H9 (cell line): ENCODE data around the gene SDHA. TPM values are rescaled to one million over a fixed set of nuclear protein-coding genes. Genes with fewer than 3 reads are reported as not detected.
"Not testable (repeated sequence)": the region's sequence is repeated elsewhere in the genome, so short reads cannot be mapped to it uniquely, and the experiment has no call there.

Experiments
- DNase-seq: peaks from one replicate; pipeline ENCODE4 v3.0.0-alpha.2; 2017
- H2AFZ ChIP-seq: one replicate; pipeline ENCODE4 v1.6.1; 2013; ENCODE audit warnings: mild to moderate bottlenecking, low read length, control low read depth, moderate library complexity
- H2AK5ac ChIP-seq: 2 replicates; pipeline ENCODE4 v1.6.1; 2013; ENCODE audit warnings: low read length, control low read depth, mixed read lengths; ENCODE audit not compliant: insufficient read length
- H2BK120ac ChIP-seq: one replicate; pipeline ENCODE4 v1.6.1; 2013; ENCODE audit warnings: low read depth, mild to moderate bottlenecking, low read length, control low read depth, inconsistent platforms; ENCODE audit not compliant: poor library complexity, severe bottlenecking
- H2BK12ac ChIP-seq: 2 replicates; pipeline ENCODE4 v1.6.1; 2013; ENCODE audit warnings: low read length, control low read depth, mixed read lengths, low read depth; ENCODE audit not compliant: insufficient read length
- H2BK15ac ChIP-seq: 2 replicates; pipeline ENCODE4 v1.6.1; 2013; ENCODE audit warnings: low read depth, low read length, control low read depth
- H2BK20ac ChIP-seq: one replicate; pipeline ENCODE4 v1.6.1; 2013; ENCODE audit warnings: low read depth, mild to moderate bottlenecking, low read length, control low read depth, inconsistent platforms; ENCODE audit not compliant: poor library complexity, severe bottlenecking
- H2BK5ac ChIP-seq: 2 replicates; pipeline ENCODE4 v1.6.1; 2013; ENCODE audit warnings: low read length, control low read depth, mixed read lengths; ENCODE audit not compliant: insufficient read length
- H3K14ac ChIP-seq: 2 replicates; pipeline ENCODE4 v1.6.1; 2013; ENCODE audit warnings: low read length, control low read depth; ENCODE audit not compliant: insufficient read depth
- H3K18ac ChIP-seq: 2 replicates; pipeline ENCODE4 v1.6.1; 2013; ENCODE audit warnings: low read depth, mild to moderate bottlenecking, mixed read lengths, low read length, control low read depth; ENCODE audit not compliant: insufficient read length
- H3K23ac ChIP-seq: 2 replicates; pipeline ENCODE4 v1.6.1; 2013; ENCODE audit warnings: low read length, control low read depth, mixed read lengths, low read depth; ENCODE audit not compliant: insufficient read length
- H3K23me2 ChIP-seq: 2 replicates; pipeline ENCODE4 v1.6.1; 2013; ENCODE audit warnings: low read depth, mild to moderate bottlenecking, mixed read lengths, low read length, control low read depth; ENCODE audit not compliant: insufficient read length, poor library complexity, severe bottlenecking
- H3K27ac ChIP-seq: 2 replicates; pipeline ENCODE4 v1.5.1; 2013; ENCODE audit warnings: low read length, control low read depth, mixed read lengths, low read depth; ENCODE audit not compliant: insufficient read length
- H3K27me3 ChIP-seq: 2 replicates; pipeline ENCODE4 v1.6.1; 2013; ENCODE audit warnings: low read length, control low read depth, inconsistent platforms; ENCODE audit not compliant: insufficient read depth
- H3K4ac ChIP-seq: 2 replicates; pipeline ENCODE4 v1.6.1; 2013; ENCODE audit warnings: low read depth, mild to moderate bottlenecking, control low read depth, inconsistent platforms, low read length, moderate library complexity
- H3K4me1 ChIP-seq: 2 replicates; pipeline ENCODE4 v1.6.1; 2013; ENCODE audit warnings: low read length, control low read depth, inconsistent platforms; ENCODE audit not compliant: insufficient read depth
- H3K4me2 ChIP-seq: 2 replicates; pipeline ENCODE4 v1.6.1; 2013; ENCODE audit warnings: low read length, control low read depth, mixed read lengths; ENCODE audit not compliant: insufficient read length, insufficient read depth
- H3K56ac ChIP-seq: 2 replicates; pipeline ENCODE4 v1.6.1; 2013; ENCODE audit warnings: low read depth, mild to moderate bottlenecking, mixed read lengths, low read length, control low read depth; ENCODE audit not compliant: insufficient read length
- H3K79me1 ChIP-seq: 2 replicates; pipeline ENCODE4 v1.6.1; 2013; ENCODE audit warnings: low read depth, mild to moderate bottlenecking, moderate library complexity, low read length, control low read depth, inconsistent platforms; ENCODE audit not compliant: insufficient read depth, poor library complexity, severe bottlenecking
- H3K79me2 ChIP-seq: 2 replicates; pipeline ENCODE4 v1.6.1; 2013; ENCODE audit warnings: low read length, control low read depth, inconsistent platforms; ENCODE audit not compliant: insufficient read depth
- H3K9ac ChIP-seq: 2 replicates; pipeline ENCODE4 v1.6.1; 2013; ENCODE audit warnings: low read length, control low read depth, mixed read lengths; ENCODE audit not compliant: insufficient read length; ENCODE audit errors: extremely low read depth
- H3K9me3 ChIP-seq: one replicate; pipeline ENCODE4 v1.6.1; 2013; ENCODE audit warnings: low read depth, low read length, inconsistent platforms; ENCODE audit not compliant: control insufficient read depth
- H3T11ph ChIP-seq: one replicate; pipeline ENCODE4 v1.6.1; 2013; ENCODE audit warnings: mild to moderate bottlenecking, low read length, control low read depth, inconsistent platforms
- H4K20me1 ChIP-seq: one replicate; pipeline ENCODE4 v1.6.1; 2013; ENCODE audit not compliant: control insufficient read depth, insufficient read length, insufficient read depth
- H4K5ac ChIP-seq: 2 replicates; pipeline ENCODE4 v1.6.1; 2013; ENCODE audit warnings: low read depth, mild to moderate bottlenecking, mixed read lengths, low read length, control low read depth; ENCODE audit not compliant: insufficient read length
- H4K8ac ChIP-seq: replicated peaks from 2 replicates; pipeline ENCODE4 v1.6.1; 2013; ENCODE audit warnings: low read length, control low read depth, mixed read lengths, low read depth; ENCODE audit not compliant: insufficient read length
- H4K91ac ChIP-seq: 2 replicates; pipeline ENCODE4 v1.6.1; 2013; ENCODE audit warnings: low read depth, mild to moderate bottlenecking, moderate library complexity, mixed read lengths, low read length, control low read depth; ENCODE audit not compliant: insufficient read length
- H3K27ac Mint-ChIP-seq, 3 experiments: 2 replicates in 2 of 3; 3 replicates in 1 of 3; pipeline ENCODE4 v1.8.0; 2020 to 2021; ENCODE audit warnings: mixed read lengths in 3 of 3, mild to moderate bottlenecking in 1 of 3, moderate library complexity in 1 of 3
- H3K27me3 Mint-ChIP-seq: 2 replicates; pipeline ENCODE4 v1.8.0; 2021; ENCODE audit warnings: low read depth, mild to moderate bottlenecking, moderate library complexity, mixed read lengths
- H3K36me3 Mint-ChIP-seq, 3 experiments: 2 replicates in 2 of 3; 3 replicates in 1 of 3; pipeline ENCODE4 v1.8.0; 2020 to 2021; ENCODE audit warnings: low read depth in 3 of 3, mixed read lengths in 3 of 3; ENCODE audit not compliant: insufficient read depth in 1 of 3
- H3K4me1 Mint-ChIP-seq, 2 experiments: 2 replicates each; pipeline ENCODE4 v1.8.0; 2020; ENCODE audit warnings: mixed read lengths in 2 of 2
- H3K4me3 Mint-ChIP-seq, 2 experiments: 2 replicates in 1 of 2; 3 replicates in 1 of 2; pipeline ENCODE4 v1.8.0; 2020 to 2021; ENCODE audit warnings: mild to moderate bottlenecking in 2 of 2, mixed read lengths in 2 of 2, moderate library complexity in 1 of 2
- H3K9me3 Mint-ChIP-seq, 2 experiments: 2 replicates in 1 of 2; 3 replicates in 1 of 2; pipeline ENCODE4 v1.8.0; 2020; ENCODE audit warnings: mild to moderate bottlenecking in 2 of 2, mixed read lengths in 2 of 2, moderate library complexity in 1 of 2
- WGBS: extraction: QIAGEN DNeasy Blood & Tissue Kit; methylation state at CpG from one replicate; pipeline ENCODE4 v1.1.7; 2013; ENCODE audit warnings: missing lambda C conversion rate, low lambda C conversion rate, mixed read lengths; ENCODE audit not compliant: insufficient read length; ENCODE audit errors: extremely low coverage; 5-methylcytosine and 5-hydroxymethylcytosine counted together
- total RNA-seq: library from RNA; stranded (reverse); gene quantifications from 2 replicates; pipeline ENCODE4 v1.2.1, GENCODE V29; 2021
- TF ChIP-seq, protein P1 (sequence below): fragments of 200-600 bp; sonication (generic); conservative IDR thresholded peaks from 3 replicates; pipeline ENCODE4 v1.8.0; 2021; ENCODE audit warnings: antibody characterized with exemption, mild to moderate bottlenecking

The SDHA gene
- total RNA-seq, 1 experiment from 2014 or later, result 84.8 TPM

DNA sequence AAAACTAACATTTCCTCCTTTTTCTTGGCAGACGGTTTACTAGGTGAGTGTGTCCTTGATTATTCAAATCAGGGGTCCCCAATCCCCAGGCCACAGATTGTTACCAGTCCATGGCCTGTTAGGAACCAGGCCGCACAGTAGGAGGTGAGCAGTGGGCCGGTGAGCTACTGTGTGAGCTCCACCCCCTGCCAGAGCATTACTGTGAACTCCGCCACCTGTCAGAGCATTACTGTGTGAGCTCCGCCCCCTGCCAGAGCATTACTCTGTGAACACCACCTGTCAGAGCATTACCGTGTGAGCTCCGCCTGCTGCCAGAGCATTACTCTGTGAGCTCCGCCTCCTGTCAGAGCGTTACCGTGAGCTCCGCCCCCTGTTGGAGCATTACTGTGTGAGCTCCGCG is 39.0 kb downstream of the SDHA start:
- Histone ChIP-seq H2BK15ac (no peak overlapping the region), H3K27me3 (no peaks in the 10 kb centered on the region), H3K23me2 (no peaks in the 10 kb centered on the region), H4K91ac (no peak overlapping the region), H3K9me3 (no peaks in the 10 kb centered on the region), H2AFZ (no peak overlapping the region), H2BK20ac (no peak overlapping the region), H3K56ac (no peak overlapping the region), H4K8ac (no peak overlapping the region), H3K4me2 (no peak overlapping the region), H3K18ac (no peak overlapping the region), H4K5ac (no peak overlapping the region), H3K4ac (no peak overlapping the region), H3K4me1 (no peaks in the 10 kb centered on the region), H4K20me1 (no peaks in the 10 kb centered on the region), H2BK12ac (no peak overlapping the region), H2AK5ac (no peak overlapping the region), H3K27ac (no peak overlapping the region), H2BK120ac (no peak overlapping the region), H3K14ac (no peak overlapping the region), H3K23ac (no peak overlapping the region), H3T11ph (no peak overlapping the region), H3K79me1 (no peaks in the 10 kb centered on the region), H2BK5ac (no peak overlapping the region), H3K79me2 (no peaks in the 10 kb centered on the region), H3K9ac (no peak overlapping the region)
- Mint-ChIP-seq H3K27ac (no peak overlapping the region), H3K27me3 (peaks cover 2% of the 10 kb centered on the region), H3K4me3 (no peak overlapping the region), H3K36me3 (peaks cover 59 to 65% (median 60%) of the 10 kb centered on the region in 3 experiments), H3K9me3 (peaks cover 18 to 24% of the 10 kb centered on the region in 2 experiments), H3K4me1 (no peaks in the 10 kb centered on the region)
- TF ChIP-seq, protein P1, sequence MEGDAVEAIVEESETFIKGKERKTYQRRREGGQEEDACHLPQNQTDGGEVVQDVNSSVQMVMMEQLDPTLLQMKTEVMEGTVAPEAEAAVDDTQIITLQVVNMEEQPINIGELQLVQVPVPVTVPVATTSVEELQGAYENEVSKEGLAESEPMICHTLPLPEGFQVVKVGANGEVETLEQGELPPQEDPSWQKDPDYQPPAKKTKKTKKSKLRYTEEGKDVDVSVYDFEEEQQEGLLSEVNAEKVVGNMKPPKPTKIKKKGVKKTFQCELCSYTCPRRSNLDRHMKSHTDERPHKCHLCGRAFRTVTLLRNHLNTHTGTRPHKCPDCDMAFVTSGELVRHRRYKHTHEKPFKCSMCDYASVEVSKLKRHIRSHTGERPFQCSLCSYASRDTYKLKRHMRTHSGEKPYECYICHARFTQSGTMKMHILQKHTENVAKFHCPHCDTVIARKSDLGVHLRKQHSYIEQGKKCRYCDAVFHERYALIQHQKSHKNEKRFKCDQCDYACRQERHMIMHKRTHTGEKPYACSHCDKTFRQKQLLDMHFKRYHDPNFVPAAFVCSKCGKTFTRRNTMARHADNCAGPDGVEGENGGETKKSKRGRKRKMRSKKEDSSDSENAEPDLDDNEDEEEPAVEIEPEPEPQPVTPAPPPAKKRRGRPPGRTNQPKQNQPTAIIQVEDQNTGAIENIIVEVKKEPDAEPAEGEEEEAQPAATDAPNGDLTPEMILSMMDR, result no peak
- no peak for DNase-seq
- no CpG with 5 or more reads among the region's 13 CpGs for WGBS

DNA sequence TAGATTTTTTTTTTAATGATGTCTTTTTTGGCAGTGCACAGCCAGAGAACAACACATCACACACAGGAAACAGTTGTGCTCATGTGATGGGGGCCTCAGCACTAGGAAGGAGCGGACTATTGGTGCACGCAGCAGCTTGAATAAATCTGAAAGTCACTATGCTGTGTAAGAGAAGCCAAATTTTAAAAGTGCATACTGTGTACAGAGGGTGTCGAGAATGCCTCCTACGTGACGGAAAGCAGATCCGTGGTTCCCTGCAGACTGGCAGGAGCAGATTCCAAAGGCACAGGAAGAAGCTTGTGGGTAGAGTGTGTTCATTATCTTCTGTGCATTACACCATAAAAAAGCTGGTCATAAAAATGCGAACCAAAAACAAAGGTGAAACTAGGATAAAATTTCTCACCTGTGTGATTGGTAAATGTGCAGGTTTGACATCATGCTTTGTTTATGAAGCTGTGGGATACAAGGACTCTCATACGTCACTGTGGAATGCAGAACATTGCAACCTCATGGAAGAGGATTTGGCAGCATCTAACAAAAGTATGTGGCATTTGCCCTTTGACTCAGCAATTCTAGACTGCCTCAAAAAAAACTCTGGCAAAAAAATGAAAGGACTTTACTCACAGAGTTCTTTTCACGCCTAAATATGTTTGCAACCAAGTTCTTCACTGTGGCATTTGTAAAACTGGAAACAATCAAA is 45.3 kb downstream of the SDHA start:
- not testable (repeated sequence) for H3K14ac ChIP-seq, H3K23me2 ChIP-seq, H3K4ac ChIP-seq, H4K8ac ChIP-seq, H3K56ac ChIP-seq, H3K9ac ChIP-seq, H3K79me1 ChIP-seq, H3K4me3 Mint-ChIP-seq, H3T11ph ChIP-seq, H2BK20ac ChIP-seq, DNase-seq, H4K5ac ChIP-seq, H3K79me2 ChIP-seq, H4K91ac ChIP-seq, H3K4me1 Mint-ChIP-seq, H3K4me1 ChIP-seq, H2AFZ ChIP-seq, H3K4me2 ChIP-seq, H2BK12ac ChIP-seq, H2BK5ac ChIP-seq, H3K23ac ChIP-seq, H3K27me3 ChIP-seq, H2AK5ac ChIP-seq, H3K9me3 ChIP-seq, H2BK120ac ChIP-seq, H3K27ac ChIP-seq, H3K27me3 Mint-ChIP-seq, H2BK15ac ChIP-seq, H4K20me1 ChIP-seq, H3K18ac ChIP-seq
- no CpG with 5 or more reads among the region's 9 CpGs for WGBS
- Mint-ChIP-seq H3K9me3 (peaks cover 8 to 15% of the 10 kb centered on the region in 2 experiments), H3K36me3 (peaks cover 19 to 33% (median 28%) of the 10 kb centered on the region in 3 experiments), H3K27ac (0 out of 7 replicates have a peak overlapping the region, but pooled peaks of 1 of the 3 experiments have one; percentile 44)
